Measurements from ENCODE around the gene DLX4. TPM values are rescaled to one million over a fixed set of nuclear protein-coding genes. Genes with fewer than 3 reads are reported as not detected.

The DLX4 gene
- total and polyA plus RNA-seq, 2 of the 4 experiments (the other 2 are of a cell fraction), result not detected

GRCh38 chr17:49984776-49985175, 15.8 kb downstream of the DLX4 start:
- CTCF ChIA-PET, result no interaction called here

More at GRCh38 chr17:49984776-49985175, 15.8 kb downstream of the DLX4 start:
- Histone ChIP-seq H2AFZ (replicated peaks; ENCODE audit: low read length, poor library complexity) (no peak overlapping the region), H3K56ac (ENCODE audit: extremely low read depth, insufficient read depth, low read length) (no peak overlapping the region), H3K4me3 (ENCODE audit: insufficient read depth, low read depth, low read length) (no peak overlapping the region), H3K9me3 (ENCODE audit: control insufficient read depth, insufficient read depth, low read length) (peaks cover 3% of the 10 kb centered on the region; the same call in 1 of the 2 replicates), H2AK5ac (ENCODE audit: low read depth, low read length) (no peak overlapping the region), H3K9ac (ENCODE audit: low read depth, low read length) (no peak overlapping the region), H3K36me3 (ENCODE audit: control insufficient read depth, insufficient read depth, low read length) (no peaks in the 10 kb centered on the region), H4K20me1 (ENCODE audit: insufficient read depth, low read length) (no peaks in the 10 kb centered on the region), H3K4me1 (ENCODE audit: control insufficient read depth, insufficient read depth, low read length) (no peaks in the 10 kb centered on the region), H3K9me1 (ENCODE audit: insufficient read depth, low read length) (no peaks in the 10 kb centered on the region; the same call in 1 of the 2 replicates), H3K27me3 (ENCODE audit: control insufficient read depth, insufficient read depth, low read length) (peaks cover 87% of the 10 kb centered on the region), H3K23ac (ENCODE audit: low read depth, low read length) (no peak overlapping the region), H4K8ac (ENCODE audit: low read depth in 2 of 2, low read length in 2 of 2) (no peak overlapping the region), H3K27ac (ENCODE audit: insufficient read depth, low read length) (no peak overlapping the region), H4K91ac (ENCODE audit: insufficient read depth, low read depth, low read length) (no peak overlapping the region), H3K4me2 (ENCODE audit: low read depth, low read length) (no peak overlapping the region), H2BK15ac (ENCODE audit: low read depth, low read length) (no peak overlapping the region), H2AK9ac (replicated peaks; ENCODE audit: low read depth, low read length, poor library complexity) (no peak overlapping the region), H3K18ac (ENCODE audit: low read depth, low read length) (no peak overlapping the region), H3K79me1 (ENCODE audit: low read depth in 1 of 2, low read length in 2 of 2) (no peaks in the 10 kb centered on the region), H4K5ac (ENCODE audit: low read depth, low read length) (no peak overlapping the region), H2BK20ac (ENCODE audit: low read depth, low read length) (no peak overlapping the region), H3K14ac (replicated peaks; ENCODE audit: low read depth, low read length) (no peak overlapping the region), H3K4ac (ENCODE audit: low read depth, low read length) (no peak overlapping the region), H2BK5ac (ENCODE audit: low read depth, low read length, poor library complexity, severe bottlenecking) (no peak overlapping the region), H2BK120ac (ENCODE audit: low read depth, low read length) (no peak overlapping the region)
- ATAC-seq (ENCODE audit: low read depth) (no peak), DNase-seq (no peak)
- dilution Hi-C loops (cut with HindIII; ENCODE audit: low sequenced_read_pairs, unreplicated experiment) (no loop called here), intact Hi-C loops (cut with micrococcal nuclease) (no loop called here), in situ Hi-C loops (cut with MboI; ENCODE audit: low sequenced_read_pairs) (no loop called here)
- TF ChIP-seq FOS (IDR thresholded peaks at IDR 0.05; ENCODE audit: low read depth, low read length), result no peak
- TF ChIP-seq CEBPB (IDR thresholded peaks at IDR 0.05; ENCODE audit: low read depth, low read length), result no peak
- TF ChIP-seq RFX5 (IDR thresholded peaks at IDR 0.05; ENCODE audit: low read depth, low read length), result no peak
- TF ChIP-seq ELK1 (IDR thresholded peaks at IDR 0.05; ENCODE audit: borderline replicate concordance, low read depth, low read length), result no peak
- TF ChIP-seq RAD21 (IDR thresholded peaks at IDR 0.05; ENCODE audit: low read length), result no peak
- no TSS peak for BruUV-seq (replicated peaks)
- POLR2A ChIA-PET (ENCODE audit: unreplicated experiment), result interaction anchor here (0.5 kb wide), 1 partner anchor 133 kb away, joined by 3 read pairs; no protein-coding TSS in a partner anchor
- WGBS, 2 experiments (ENCODE audit: extremely low coverage in 2 of 2, insufficient read length in 1 of 2), result no CpG with 5 or more reads among the region's 2 CpGs

All from IMR-90 (cell line).